Loucy (cell line): ENCODE results near the gene STX8.

ENCODE experiments used
- H2AFZ ChIP-seq: fragments of 200-600 bp; sonication (generic); 2 replicates; pipeline ENCODE4 v1.6.0; 2016; ENCODE audit warnings: antibody characterized with exemption, mild to moderate bottlenecking, low read length, moderate library complexity
- H3F3A ChIP-seq: fragments of 200-600 bp; 2 replicates; pipeline ENCODE4 v1.6.0; 2016; ENCODE audit warnings: antibody characterized with exemption, low read depth, mild to moderate bottlenecking
- H3K27me3 ChIP-seq: fragments of 200-600 bp; sonication (generic); 2 replicates; pipeline ENCODE4 v1.6.1; 2014; ENCODE audit warnings: low read length, mild to moderate bottlenecking; ENCODE audit not compliant: insufficient read depth, poor library complexity, severe bottlenecking
- H3K36me3 ChIP-seq: fragments of 200-600 bp; sonication (generic); 2 replicates; pipeline ENCODE4 v1.6.1; 2016; ENCODE audit warnings: low read length; ENCODE audit not compliant: insufficient read depth
- H3K4me1 ChIP-seq: fragments of 200-600 bp; sonication (generic); 2 replicates; pipeline ENCODE4 v1.5.1; 2014; ENCODE audit warnings: low read length, mild to moderate bottlenecking; ENCODE audit not compliant: insufficient read depth, poor library complexity, severe bottlenecking
- H3K4me2 ChIP-seq: fragments of 200-600 bp; sonication (generic); 2 replicates; pipeline ENCODE4 v1.6.0; 2014; ENCODE audit warnings: antibody characterized with exemption, low read length, low read depth, mild to moderate bottlenecking; ENCODE audit not compliant: poor library complexity, severe bottlenecking
- H3K4me3 ChIP-seq: fragments of 200-600 bp; sonication (generic); 2 replicates; pipeline ENCODE4 v1.5.1; 2014; ENCODE audit warnings: low read length, mild to moderate bottlenecking, mixed read lengths; ENCODE audit not compliant: poor library complexity, severe bottlenecking
- H3K79me2 ChIP-seq: fragments of 200-600 bp; sonication (generic); 2 replicates; pipeline ENCODE4 v1.6.1; 2014; ENCODE audit warnings: low read length; ENCODE audit not compliant: insufficient read depth
- H3K9ac ChIP-seq: fragments of 200-600 bp; sonication (generic); 2 replicates; pipeline ENCODE4 v1.6.0; 2014; ENCODE audit warnings: mild to moderate bottlenecking, low read depth, low read length, moderate library complexity; ENCODE audit not compliant: poor library complexity, severe bottlenecking
- H3K9me2 ChIP-seq: fragments of 200-600 bp; sonication (generic); replicated peaks from 2 replicates; pipeline ENCODE4 v1.6.1; 2016; ENCODE audit warnings: low read depth, low read length, mixed read lengths
- H3K9me3 ChIP-seq: fragments of 200-600 bp; sonication (generic); 2 replicates; pipeline ENCODE4 v1.6.1; 2014; ENCODE audit warnings: mild to moderate bottlenecking, antibody characterized with exemption, low read length, low read depth; ENCODE audit not compliant: insufficient read depth
- H4K20me1 ChIP-seq: fragments of 200-600 bp; sonication (generic); 2 replicates; pipeline ENCODE4 v1.6.0; 2014; ENCODE audit warnings: antibody characterized with exemption, low read length, mild to moderate bottlenecking; ENCODE audit not compliant: insufficient read depth, poor library complexity, severe bottlenecking
- EZH2phosphoT487 ChIP-seq: fragments of 200-600 bp; IDR thresholded peaks from 2 replicates; pipeline ENCODE4 v1.6.1; 2018; ENCODE audit warnings: antibody characterized with exemption, mild to moderate bottlenecking, moderate library complexity, borderline replicate concordance
- TF ChIP-seq, protein P1 (sequence below): fragments of 200-600 bp; sonication (generic); conservative IDR thresholded peaks from 2 replicates; pipeline ENCODE4 v1.5.1; 2014; ENCODE audit warnings: mild to moderate bottlenecking, antibody characterized with exemption, low read length

STX8 gene

DNA sequence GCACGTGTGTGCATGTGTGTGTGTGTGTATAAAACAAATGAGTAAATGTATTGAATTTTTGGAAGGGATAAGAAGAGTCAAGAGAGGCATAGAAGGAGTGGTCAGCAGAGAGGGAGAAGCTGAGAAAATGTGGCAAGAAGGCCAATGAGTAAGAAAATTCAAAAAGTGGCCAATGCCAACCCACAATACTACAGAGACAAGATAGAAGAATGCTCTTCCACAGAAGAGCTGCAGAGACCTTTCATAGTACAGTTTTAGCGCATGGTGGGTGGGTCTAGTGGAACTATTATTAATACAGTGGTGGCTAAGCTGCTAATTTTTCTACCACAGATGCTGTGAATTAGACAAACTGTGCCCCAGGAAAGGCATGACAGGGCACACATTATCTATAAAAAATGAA, 320.8 kb downstream of the STX8 start:
- H4K20me1 ChIP-seq: no peaks in the 10 kb centered on the region
- no peak overlapping the region for H3K4me2 ChIP-seq
- H3K4me1 ChIP-seq: peaks cover 22% of the 10 kb centered on the region

DNA sequence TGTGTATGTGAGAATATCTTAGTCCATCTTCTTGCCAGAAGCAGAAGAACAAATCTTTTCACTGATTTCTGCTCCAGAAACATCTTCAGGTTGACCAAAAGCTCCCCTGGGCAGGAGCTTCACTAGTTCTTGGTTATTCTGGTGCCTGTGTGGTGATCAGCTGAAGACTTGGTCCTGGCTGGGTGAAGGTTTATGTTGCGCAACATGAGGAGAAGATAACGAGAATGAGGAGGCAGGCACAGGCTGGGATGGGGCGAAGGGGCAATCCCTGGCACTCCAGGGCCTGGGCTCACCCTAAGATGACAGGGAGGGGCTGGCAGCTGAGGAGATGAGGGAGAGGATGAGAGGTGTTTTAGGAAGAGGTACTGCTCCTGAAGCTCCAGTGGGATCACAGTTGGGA, 322.3 kb downstream of the STX8 start:
- Histone ChIP-seq H3K9me2 (no peaks in the 10 kb centered on the region), H3K27me3 (no peaks in the 10 kb centered on the region), H3K9me3 (no peaks in the 10 kb centered on the region), H3K4me3 (no peak overlapping the region), H3K4me2 (no peak overlapping the region), H3K9ac (no peak overlapping the region), H3K79me2 (no peaks in the 10 kb centered on the region), H3F3A (no peaks in the 10 kb centered on the region), H3K4me1 (peaks cover 22% of the 10 kb centered on the region), H3K36me3 (peaks cover 5% of the 10 kb centered on the region; the same call in 1 of the 2 replicates), H4K20me1 (no peaks in the 10 kb centered on the region), H2AFZ (no peak overlapping the region)
- TF ChIP-seq, protein P1, sequence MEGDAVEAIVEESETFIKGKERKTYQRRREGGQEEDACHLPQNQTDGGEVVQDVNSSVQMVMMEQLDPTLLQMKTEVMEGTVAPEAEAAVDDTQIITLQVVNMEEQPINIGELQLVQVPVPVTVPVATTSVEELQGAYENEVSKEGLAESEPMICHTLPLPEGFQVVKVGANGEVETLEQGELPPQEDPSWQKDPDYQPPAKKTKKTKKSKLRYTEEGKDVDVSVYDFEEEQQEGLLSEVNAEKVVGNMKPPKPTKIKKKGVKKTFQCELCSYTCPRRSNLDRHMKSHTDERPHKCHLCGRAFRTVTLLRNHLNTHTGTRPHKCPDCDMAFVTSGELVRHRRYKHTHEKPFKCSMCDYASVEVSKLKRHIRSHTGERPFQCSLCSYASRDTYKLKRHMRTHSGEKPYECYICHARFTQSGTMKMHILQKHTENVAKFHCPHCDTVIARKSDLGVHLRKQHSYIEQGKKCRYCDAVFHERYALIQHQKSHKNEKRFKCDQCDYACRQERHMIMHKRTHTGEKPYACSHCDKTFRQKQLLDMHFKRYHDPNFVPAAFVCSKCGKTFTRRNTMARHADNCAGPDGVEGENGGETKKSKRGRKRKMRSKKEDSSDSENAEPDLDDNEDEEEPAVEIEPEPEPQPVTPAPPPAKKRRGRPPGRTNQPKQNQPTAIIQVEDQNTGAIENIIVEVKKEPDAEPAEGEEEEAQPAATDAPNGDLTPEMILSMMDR: no peak
- TF ChIP-seq EZH2phosphoT487: no peak

More for the DNA sequence above, 320.8 kb downstream of the STX8 start:
- no peaks in the 10 kb centered on the region for H3F3A ChIP-seq
- no peaks in the 10 kb centered on the region for H3K79me2 ChIP-seq
- no peaks in the 10 kb centered on the region for H3K9me2 ChIP-seq
- H3K36me3 ChIP-seq: peaks cover under 1% of the 10 kb centered on the region; the same call in 1 of the 2 replicates
- TF ChIP-seq EZH2phosphoT487: no peak
- TF ChIP-seq, protein P1: no peak
- H2AFZ ChIP-seq: no peak overlapping the region
- no peak overlapping the region for H3K9ac ChIP-seq
- no peaks in the 10 kb centered on the region for H3K27me3 ChIP-seq
- H3K4me3 ChIP-seq: no peak overlapping the region
- no peaks in the 10 kb centered on the region for H3K9me3 ChIP-seq

GRCh38 chr17:9251273-9251672, 324.3 kb downstream of the STX8 start:
- H3K9me2 ChIP-seq: no peaks in the 10 kb centered on the region
- no peak overlapping the region for H3K9ac ChIP-seq
- H3K36me3 ChIP-seq: peaks cover 5% of the 10 kb centered on the region; the same call in 1 of the 2 replicates
- H3K9me3 ChIP-seq: no peaks in the 10 kb centered on the region
- H3K27me3 ChIP-seq: no peaks in the 10 kb centered on the region
- no peak overlapping the region for H3K4me3 ChIP-seq
- TF ChIP-seq, protein P1: no peak
- no peak for TF ChIP-seq EZH2phosphoT487
- H2AFZ ChIP-seq: no peak overlapping the region
- H3F3A ChIP-seq: no peaks in the 10 kb centered on the region
- no peaks in the 10 kb centered on the region for H4K20me1 ChIP-seq
- H3K4me2 ChIP-seq: no peak overlapping the region
- no peaks in the 10 kb centered on the region for H3K79me2 ChIP-seq
- H3K4me1 ChIP-seq: peaks cover 14% of the 10 kb centered on the region
